Stimulated activated CD8-positive, alpha-beta memory T cell treated with anti-CD3 and anti-CD28 coated beads, Interleukin-12 subunit alpha, Interleukin-12 subunit beta, amount 100 ng/mL, for 4 hours (primary cell): Measurements from ENCODE around the gene DDAH1.

ENCODE experiments used
- DNase-seq: peaks from one replicate; pipeline ENCODE4 v3.0.0-alpha.2; 2020; ENCODE audit warnings: low read depth

Gene DDAH1

GRCh38 chr1:85328713-85329397, 136.1 kb downstream of the DDAH1 start:
- no peak for DNase-seq

- no peak for DNase-seq
These were observed 137.2 kb downstream of the DDAH1 start for GRCh38 chr1:85327759-85328158.

GRCh38 chr1:85326851-85327250, 138.1 kb downstream of the DDAH1 start:
- DNase-seq = no peak

- DNase-seq = no peak
These were observed 138.6 kb downstream of the DDAH1 start for GRCh38 chr1:85326336-85326735.

- DNase-seq = no peak
These were observed 139.0 kb downstream of the DDAH1 start for GRCh38 chr1:85325920-85326319.

GRCh38 chr1:85323770-85324169, 141.2 kb downstream of the DDAH1 start:
- no peak for DNase-seq

- DNase-seq = no peak
These were observed 142.3 kb downstream of the DDAH1 start for GRCh38 chr1:85322655-85323054.

GRCh38 chr1:85321237-85321964, 143.6 kb downstream of the DDAH1 start:
- DNase-seq = no peak

- no peak for DNase-seq
These were observed 144.4 kb downstream of the DDAH1 start for GRCh38 chr1:85320371-85321131.

- no peak for DNase-seq
These were observed 145.0 kb downstream of the DDAH1 start for GRCh38 chr1:85319931-85320330.

GRCh38 chr1:85319491-85319890, 145.5 kb downstream of the DDAH1 start:
- no peak for DNase-seq

GRCh38 chr1:85318217-85318616, 146.7 kb downstream of the DDAH1 start:
- no peak for DNase-seq

GRCh38 chr1:85317560-85317959, 147.4 kb downstream of the DDAH1 start:
- DNase-seq = no peak

- no peak for DNase-seq
These were observed 148.6 kb downstream of the DDAH1 start for GRCh38 chr1:85316321-85316720.

GRCh38 chr1:85315789-85316188, 149.2 kb downstream of the DDAH1 start:
- no peak for DNase-seq

GRCh38 chr1:85314726-85315125, 150.2 kb downstream of the DDAH1 start:
- no peak for DNase-seq

- no peak for DNase-seq
These were observed 150.9 kb downstream of the DDAH1 start for GRCh38 chr1:85313888-85314696.

GRCh38 chr1:85311818-85312217, 153.1 kb downstream of the DDAH1 start:
- DNase-seq = no peak

GRCh38 chr1:85308833-85309350, 156.1 kb downstream of the DDAH1 start:
- DNase-seq = no peak

- peak; percentile 43 for DNase-seq
These were observed 156.7 kb downstream of the DDAH1 start for GRCh38 chr1:85307987-85308832.

- DNase-seq = no peak
These were observed 158.7 kb downstream of the DDAH1 start for GRCh38 chr1:85306236-85306635.
